Gastroesophageal sphincter (tissue), 4 donors: ENCODE measurements around the gene TFB1M. TPM values are rescaled to one million over a fixed set of nuclear protein-coding genes. Genes with fewer than 3 reads are reported as not detected.

Experiments
- ATAC-seq: fragments of 150-250 bp; one replicate; pipeline ENCODE4 v1.9.1; 2016; ENCODE audit warnings: mild to moderate bottlenecking, moderate library complexity
- H3K27ac ChIP-seq, 4 donors: fragments of 200-600 bp; sonication (generic) in 3 of 4; 1 replicate in 3 of 4; 2 replicates in 1 of 4; pipeline ENCODE4 v1.5.1; 2016 to 2019
- H3K27me3 ChIP-seq: fragments of 200-600 bp; sonication (generic); one replicate; pipeline ENCODE4 v1.5.1; 2019
- H3K36me3 ChIP-seq, 2 donors: fragments of 200-600 bp; sonication (generic); one replicate each; pipeline ENCODE4 v1.5.1; 2019; ENCODE audit warnings: control low read depth in 1 of 2
- H3K4me1 ChIP-seq, 3 donors: fragments of 200-600 bp; sonication (generic); 1 replicate in 2 of 3; 2 replicates in 1 of 3; pipeline ENCODE4 v1.5.1; 2016 to 2019; ENCODE audit warnings: control low read depth in 2 of 3
- H3K4me3 ChIP-seq, 2 donors: fragments of 200-600 bp; sonication (generic); one replicate each; pipeline ENCODE4 v1.5.1; 2019; ENCODE audit warnings: mild to moderate bottlenecking in 1 of 2, moderate library complexity in 1 of 2
- H3K9me3 ChIP-seq, 3 donors: fragments of 200-600 bp; sonication (generic); one replicate each; pipeline ENCODE4 v1.5.1; 2017 to 2019; ENCODE audit warnings: control low read depth in 2 of 3
- EP300 ChIP-seq: sonication (generic); formaldehyde crosslinking; IDR thresholded peaks from one replicate; pipeline ENCODE4 v1.6.1; 2017; ENCODE audit warnings: antibody characterized with exemption, mild to moderate bottlenecking
- POLR2A ChIP-seq, 2 donors: fragments of 450-650 bp; IDR thresholded peaks; one replicate each; pipeline ENCODE4 v1.6.1; 2017; ENCODE audit warnings: antibody characterized with exemption in 2 of 2, mild to moderate bottlenecking in 2 of 2, moderate library complexity in 1 of 2
- POLR2AphosphoS5 ChIP-seq: sonication (generic); formaldehyde crosslinking; IDR thresholded peaks from one replicate; pipeline ENCODE4 v1.6.1; 2017; ENCODE audit warnings: antibody characterized with exemption
- WGBS, 2 donors: methylation state at CpG; one replicate each; pipeline ENCODE4 v1.1.5; 2018; ENCODE audit warnings: low coverage in 1 of 2; 5-methylcytosine and 5-hydroxymethylcytosine counted together
- total RNA-seq, 4 donors: library from RNA; depleted of rRNA; stranded (reverse); fragments of >200 nt; gene quantifications; one replicate each; pipeline ENCODE4 v1.1.0, GENCODE V29; 2016
- TF ChIP-seq, protein P1 (sequence below), 4 experiments: fragments of 200-600 bp in 2 of 4; fragments of 450-650 bp in 2 of 4; sonication (generic) in 1 of 4; IDR thresholded peaks; one replicate each; pipeline ENCODE4 v1.5.1; 2017 to 2019; ENCODE audit warnings: antibody characterized with exemption in 4 of 4, mild to moderate bottlenecking in 2 of 4, moderate library complexity in 2 of 4

Gene TFB1M
- total RNA-seq, 4 donors from 2014 or later: 6.7 to 16.4 (median 12.5) TPM

DNA sequence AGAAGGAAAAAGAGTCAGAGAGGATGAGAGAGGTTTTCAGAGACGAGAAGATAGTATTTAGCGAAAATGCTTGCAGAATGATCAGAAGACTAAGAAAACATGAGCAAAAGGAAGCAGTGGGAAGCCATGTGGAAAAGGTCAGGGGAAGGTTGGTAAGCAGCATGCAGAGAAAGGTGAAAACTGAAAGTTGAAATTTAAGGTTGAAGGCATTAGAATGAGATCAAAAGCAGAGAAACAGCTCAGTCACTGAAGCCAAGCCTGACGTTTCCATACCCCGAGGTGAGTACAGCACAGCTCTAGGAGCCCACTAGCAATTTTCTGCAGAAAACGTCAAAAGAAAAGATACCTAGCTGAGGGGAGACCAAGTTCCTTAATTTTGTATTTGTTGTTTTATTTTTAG, 19.1 kb upstream of the TFB1M start:
- no peak for ATAC-seq
- Histone ChIP-seq H3K4me1 (no peaks in the 10 kb centered on the region), H3K27me3 (no peaks in the 10 kb centered on the region), H3K27ac (no peak overlapping the region), H3K9me3 (no peaks in the 10 kb centered on the region), H3K36me3 (no peaks in the 10 kb centered on the region), H3K4me3 (no peak overlapping the region)
- TF ChIP-seq POLR2AphosphoS5 (no peak), POLR2A (IDR thresholded peaks at IDR 0.05) (no peak)
- TF ChIP-seq, protein P1, sequence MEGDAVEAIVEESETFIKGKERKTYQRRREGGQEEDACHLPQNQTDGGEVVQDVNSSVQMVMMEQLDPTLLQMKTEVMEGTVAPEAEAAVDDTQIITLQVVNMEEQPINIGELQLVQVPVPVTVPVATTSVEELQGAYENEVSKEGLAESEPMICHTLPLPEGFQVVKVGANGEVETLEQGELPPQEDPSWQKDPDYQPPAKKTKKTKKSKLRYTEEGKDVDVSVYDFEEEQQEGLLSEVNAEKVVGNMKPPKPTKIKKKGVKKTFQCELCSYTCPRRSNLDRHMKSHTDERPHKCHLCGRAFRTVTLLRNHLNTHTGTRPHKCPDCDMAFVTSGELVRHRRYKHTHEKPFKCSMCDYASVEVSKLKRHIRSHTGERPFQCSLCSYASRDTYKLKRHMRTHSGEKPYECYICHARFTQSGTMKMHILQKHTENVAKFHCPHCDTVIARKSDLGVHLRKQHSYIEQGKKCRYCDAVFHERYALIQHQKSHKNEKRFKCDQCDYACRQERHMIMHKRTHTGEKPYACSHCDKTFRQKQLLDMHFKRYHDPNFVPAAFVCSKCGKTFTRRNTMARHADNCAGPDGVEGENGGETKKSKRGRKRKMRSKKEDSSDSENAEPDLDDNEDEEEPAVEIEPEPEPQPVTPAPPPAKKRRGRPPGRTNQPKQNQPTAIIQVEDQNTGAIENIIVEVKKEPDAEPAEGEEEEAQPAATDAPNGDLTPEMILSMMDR (IDR thresholded peaks at IDR 0.05): no peak
- WGBS, 2 donors: 62 to 70% methylated on average over 5 of the region's 5 CpGs

DNA sequence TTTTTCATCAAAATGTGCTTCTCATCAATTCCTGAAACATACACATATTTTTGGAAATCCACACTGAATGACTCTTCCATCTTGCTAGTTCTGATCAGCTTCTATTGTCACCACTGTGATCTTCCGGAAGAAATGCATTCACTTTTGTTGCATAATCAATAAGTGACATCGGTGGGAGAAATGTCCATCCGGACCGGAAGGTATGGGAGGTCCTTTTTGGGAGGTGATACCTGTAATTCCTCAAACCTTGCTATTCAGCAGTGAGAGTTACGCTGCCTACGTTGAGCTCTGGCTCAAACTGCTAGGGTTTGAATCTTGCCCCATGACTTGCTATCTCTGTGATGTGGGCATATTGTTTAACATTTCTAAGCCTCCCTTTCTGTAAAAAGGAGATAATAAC, 16.6 kb upstream of the TFB1M start:
- TF ChIP-seq, protein P1 (IDR thresholded peaks at IDR 0.05): no peak
- TF ChIP-seq EP300 (no peak), POLR2AphosphoS5 (no peak), POLR2A (IDR thresholded peaks at IDR 0.05) (no peak)
- no peak for ATAC-seq
- 87 to 96% methylated on average over 5 to 6 of the region's 6 CpGs for whole genome bisulfite sequencing, 2 donors
- Histone ChIP-seq H3K4me3 (no peak overlapping the region), H3K4me1 (peaks cover 0 to 4% (median 0%) of the 10 kb centered on the region in 3 donors), H3K36me3 (no peaks in the 10 kb centered on the region), H3K9me3 (no peaks in the 10 kb centered on the region), H3K27me3 (no peaks in the 10 kb centered on the region), H3K27ac (no peak overlapping the region)

DNA sequence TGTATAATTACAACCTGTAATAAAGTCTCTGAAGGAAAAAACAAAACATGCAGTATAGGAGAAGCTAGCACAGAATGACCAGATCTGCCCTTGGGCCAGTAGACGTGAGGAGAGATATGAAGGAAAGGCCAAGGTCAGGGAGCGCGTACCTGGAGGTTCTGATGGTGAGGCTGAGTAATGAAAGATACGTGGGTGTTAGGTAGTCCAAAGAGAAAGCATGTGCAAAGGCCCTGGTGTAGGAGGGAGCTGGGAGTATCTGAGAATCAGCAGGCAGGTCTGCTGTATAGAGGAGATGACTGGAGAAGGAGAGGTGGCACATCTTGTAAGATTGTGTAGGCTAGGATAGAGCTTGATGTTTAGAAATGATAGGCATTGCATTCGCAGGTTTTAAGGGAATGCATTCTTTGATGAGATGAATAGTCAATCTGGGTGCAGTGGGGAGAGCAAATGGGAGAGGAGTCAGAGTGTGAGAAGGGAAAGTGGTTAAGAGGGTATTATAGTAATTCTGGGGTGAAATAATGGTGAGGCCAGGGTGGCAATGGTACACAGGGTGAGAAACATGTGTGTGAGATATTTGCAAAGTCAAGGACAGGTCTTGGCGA, 15.9 kb upstream of the TFB1M start:
- Histone ChIP-seq H3K4me1 (peaks cover 0 to 4% (median 0%) of the 10 kb centered on the region in 3 donors), H3K27ac (no peak overlapping the region), H3K4me3 (no peak overlapping the region), H3K9me3 (no peaks in the 10 kb centered on the region), H3K27me3 (no peaks in the 10 kb centered on the region), H3K36me3 (no peaks in the 10 kb centered on the region)
- no peak for TF ChIP-seq POLR2AphosphoS5
- TF ChIP-seq, protein P1 (IDR thresholded peaks at IDR 0.05): no peak
- no peak for TF ChIP-seq EP300
- no peak for TF ChIP-seq POLR2A (IDR thresholded peaks at IDR 0.05)
- 92 to 96% methylated on average over 6 of the region's 6 CpGs for WGBS, 2 donors
- no peak for ATAC-seq

DNA sequence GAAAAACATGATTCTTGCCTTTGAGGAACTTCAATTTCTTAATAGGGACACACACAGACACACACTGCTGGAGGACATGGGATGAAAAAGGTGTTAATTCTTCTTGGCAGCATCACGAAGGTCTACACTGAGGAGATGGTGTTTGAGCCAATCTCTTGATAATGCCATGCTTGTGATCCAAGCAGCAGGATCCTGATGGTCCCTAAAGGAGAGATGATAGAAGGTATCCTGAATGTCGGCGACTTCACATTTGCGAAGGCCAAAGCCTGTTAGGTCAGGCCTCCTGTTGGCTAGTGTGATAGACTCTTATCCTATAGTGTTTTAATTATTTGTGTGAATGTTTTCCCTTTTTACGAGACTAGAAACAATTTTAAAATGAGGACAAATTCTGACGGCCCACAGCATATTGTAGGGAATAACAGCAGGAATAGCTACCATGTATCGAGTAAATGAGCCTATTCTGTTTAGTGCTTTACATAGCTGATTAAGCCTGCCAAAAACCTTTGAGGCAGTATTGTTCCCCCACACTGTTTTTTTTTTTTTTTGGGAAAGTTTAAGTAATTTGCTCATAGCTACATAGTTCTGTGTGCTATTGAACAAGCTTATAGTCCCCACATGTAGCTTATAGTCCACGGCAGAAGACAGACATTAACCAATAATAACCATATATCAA, 15.3 kb upstream of the TFB1M start:
- TF ChIP-seq, protein P1 (IDR thresholded peaks at IDR 0.05): no peak
- TF ChIP-seq POLR2AphosphoS5 (no peak), EP300 (no peak), POLR2A (IDR thresholded peaks at IDR 0.05) (no peak)
- WGBS, 2 donors: 94 to 96% methylated on average over 4 to 8 of the region's 8 CpGs
- no peak overlapping the region for H3K27ac ChIP-seq

More for the DNA sequence above, 15.3 kb upstream of the TFB1M start:
- Histone ChIP-seq H3K4me3 (no peak overlapping the region), H3K36me3 (no peaks in the 10 kb centered on the region), H3K4me1 (peaks cover 0 to 4% (median 0%) of the 10 kb centered on the region in 3 donors), H3K27me3 (no peaks in the 10 kb centered on the region), H3K9me3 (no peaks in the 10 kb centered on the region)
- ATAC-seq: no peak
